Cardiac fibroblast (primary cell): ENCODE data around the gene SDE2.

Experiments used
- DNase-seq, 2 donors: peaks; one replicate each; pipeline versions ENCODE4 v3.0.0 to v3.0.0-alpha.2; 2010; ENCODE audit warnings: low read depth in 2 of 2
- H3K4me3 ChIP-seq, 2 donors: replicated peaks in 1 of 2; 1 replicate in 1 of 2; 2 replicates in 1 of 2; pipeline ENCODE4 v1.5.1; 2011; ENCODE audit warnings: low read depth in 2 of 2, low read length in 2 of 2, mild to moderate bottlenecking in 2 of 2, moderate library complexity in 1 of 2
- CTCF ChIP-seq: IDR thresholded peaks from one replicate; pipeline ENCODE4 v1.5.1; 2011; ENCODE audit warnings: low read depth, mild to moderate bottlenecking, low read length, inconsistent platforms

Gene SDE2

GRCh38 chr1:226035915-226036314, 36.8 kb upstream of the SDE2 start:
- no peak for DNase-seq
- no peak overlapping the region for H3K4me3 ChIP-seq
- no peak for TF ChIP-seq CTCF

GRCh38 chr1:226034482-226034881, 35.3 kb upstream of the SDE2 start:
- DNase-seq = peak; percentile 97 to 100
- TF ChIP-seq CTCF = no peak
- H3K4me3 ChIP-seq = no peak overlapping the region

- H3K4me3 ChIP-seq = no peak overlapping the region
- no peak for DNase-seq
- TF ChIP-seq CTCF = no peak
Observed at GRCh38 chr1:226033991-226034390, 34.8 kb upstream of the SDE2 start.

- TF ChIP-seq CTCF = no peak
- H3K4me3 ChIP-seq = no peak overlapping the region
- DNase-seq = no peak
Observed at GRCh38 chr1:226033582-226033981, 34.4 kb upstream of the SDE2 start.

- DNase-seq = no peak
- no peak overlapping the region for H3K4me3 ChIP-seq
- no peak for TF ChIP-seq CTCF
Observed at GRCh38 chr1:226029568-226030225, 30.6 kb upstream of the SDE2 start.

- TF ChIP-seq CTCF = no peak
- DNase-seq = no peak
- no peak overlapping the region for H3K4me3 ChIP-seq
Observed at GRCh38 chr1:226029093-226029496, 30.0 kb upstream of the SDE2 start.
